ENCODE results near the gene NACC2. TPM values are rescaled to one million over a fixed set of nuclear protein-coding genes. Genes with fewer than 3 reads are reported as not detected.

The NACC2 gene
- total and polyA plus RNA-seq, 2 donors from 2014 or later = 7.1 to 30.9 TPM

DNA sequence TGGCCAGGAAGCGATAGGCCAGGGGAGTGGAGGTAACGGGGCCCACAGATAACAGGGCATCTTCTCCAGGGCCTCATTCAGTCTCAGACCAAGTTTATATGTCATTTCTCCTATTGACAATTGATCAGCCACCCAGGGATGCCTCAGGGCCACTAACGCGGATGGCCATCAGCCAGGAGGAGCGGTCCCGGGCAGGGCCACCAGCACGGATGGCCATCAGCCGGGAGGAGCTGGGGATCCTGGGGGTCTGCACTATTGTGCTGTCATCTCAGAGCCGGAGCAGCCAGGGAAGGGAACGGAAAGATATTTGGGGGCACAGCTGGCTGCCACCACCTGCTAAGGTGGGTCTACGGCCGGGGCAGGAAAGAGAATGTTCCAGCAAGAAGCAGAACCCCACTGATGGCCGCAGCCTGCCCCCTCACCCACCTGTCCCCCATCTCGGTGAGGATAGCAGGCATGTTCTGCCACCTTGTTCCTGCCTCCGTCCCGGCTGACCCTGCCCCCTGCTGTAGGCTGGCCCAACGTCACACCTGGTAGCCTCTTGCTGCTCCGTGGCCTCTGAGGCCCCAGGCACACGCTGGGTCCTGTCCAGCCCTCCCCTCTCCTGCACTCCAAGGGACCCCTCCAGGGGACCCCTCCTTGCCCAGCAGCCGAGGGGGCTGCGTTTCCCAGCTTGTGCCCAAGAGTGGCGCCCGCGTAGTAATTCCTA, 112.4 kb downstream of the NACC2 start:
- intact Hi-C loops (cut with DNase I) = no loop called here
- no peak for FAIRE-seq

DNA sequence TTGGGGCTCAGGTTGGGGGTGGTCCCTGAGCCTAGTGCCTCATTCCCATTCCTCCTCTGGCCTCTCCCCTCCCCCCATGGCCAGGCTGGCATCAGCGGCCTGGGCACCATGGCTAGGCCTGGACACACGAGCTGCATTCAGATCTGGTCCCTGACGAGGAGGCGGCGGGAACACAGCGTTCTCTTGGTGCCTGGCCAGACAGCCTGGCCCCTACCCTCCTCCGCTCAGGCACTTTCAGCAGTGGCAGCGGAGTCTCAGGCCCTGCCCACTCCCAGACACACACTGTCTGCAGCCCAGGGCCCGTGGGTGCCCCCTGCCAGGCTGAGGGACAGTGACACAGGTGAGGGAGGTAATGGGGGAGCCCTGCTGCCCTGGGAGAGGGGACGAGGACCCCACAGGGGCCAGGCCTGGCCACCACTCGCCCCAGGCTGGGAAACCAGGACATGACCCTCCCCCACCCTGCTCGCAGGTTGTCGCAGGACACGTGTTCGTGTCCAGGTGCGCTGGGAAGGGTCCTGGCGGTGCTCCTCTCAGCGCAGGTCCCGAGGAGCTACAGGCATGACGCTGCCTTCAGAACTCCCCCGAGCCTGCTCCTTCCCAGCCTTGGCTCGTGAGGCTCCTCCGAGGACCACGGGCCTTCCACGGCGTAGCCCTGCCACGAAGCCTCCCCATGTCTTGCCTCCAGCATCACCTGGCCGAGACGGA, 114.0 kb downstream of the NACC2 start:
- FAIRE-seq (no peak), DNase-seq (no peak)
- Histone ChIP-seq H3K27me3 (ENCODE audit: control insufficient read depth, insufficient read depth, low read length) (no peaks in the 10 kb centered on the region), H3K36me3 (ENCODE audit: control insufficient read depth in 2 of 3, insufficient read depth in 3 of 3, low read length in 3 of 3) (no peaks in the 10 kb centered on the region), H3K27ac (ENCODE audit: low read depth in 2 of 2, low read length in 2 of 2) (no peak overlapping the region), H3K9me3 (ENCODE audit: control insufficient read depth in 2 of 3, insufficient read depth in 1 of 3, low read length in 3 of 3) (no peaks in the 10 kb centered on the region), H3K4me3 (ENCODE audit: low read length in 3 of 3) (no peak overlapping the region), H3K4me1 (ENCODE audit: control insufficient read depth in 2 of 3, insufficient read depth in 2 of 3, low read depth in 1 of 3, low read length in 3 of 3) (no peaks in the 10 kb centered on the region), H3K9ac (ENCODE audit: low read length in 3 of 3) (no peak overlapping the region)
- intact Hi-C loops (cut with DNase I) = no loop called here
- TF ChIP-seq, protein P1, sequence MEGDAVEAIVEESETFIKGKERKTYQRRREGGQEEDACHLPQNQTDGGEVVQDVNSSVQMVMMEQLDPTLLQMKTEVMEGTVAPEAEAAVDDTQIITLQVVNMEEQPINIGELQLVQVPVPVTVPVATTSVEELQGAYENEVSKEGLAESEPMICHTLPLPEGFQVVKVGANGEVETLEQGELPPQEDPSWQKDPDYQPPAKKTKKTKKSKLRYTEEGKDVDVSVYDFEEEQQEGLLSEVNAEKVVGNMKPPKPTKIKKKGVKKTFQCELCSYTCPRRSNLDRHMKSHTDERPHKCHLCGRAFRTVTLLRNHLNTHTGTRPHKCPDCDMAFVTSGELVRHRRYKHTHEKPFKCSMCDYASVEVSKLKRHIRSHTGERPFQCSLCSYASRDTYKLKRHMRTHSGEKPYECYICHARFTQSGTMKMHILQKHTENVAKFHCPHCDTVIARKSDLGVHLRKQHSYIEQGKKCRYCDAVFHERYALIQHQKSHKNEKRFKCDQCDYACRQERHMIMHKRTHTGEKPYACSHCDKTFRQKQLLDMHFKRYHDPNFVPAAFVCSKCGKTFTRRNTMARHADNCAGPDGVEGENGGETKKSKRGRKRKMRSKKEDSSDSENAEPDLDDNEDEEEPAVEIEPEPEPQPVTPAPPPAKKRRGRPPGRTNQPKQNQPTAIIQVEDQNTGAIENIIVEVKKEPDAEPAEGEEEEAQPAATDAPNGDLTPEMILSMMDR (IDR thresholded peaks at IDR 0.05; ENCODE audit: borderline replicate concordance, extremely low read depth, insufficient read depth) = no peak

More for the DNA sequence above, 112.4 kb downstream of the NACC2 start:
- TF ChIP-seq, protein P1 (IDR thresholded peaks at IDR 0.05; ENCODE audit: borderline replicate concordance, extremely low read depth, insufficient read depth) = no peak
- Histone ChIP-seq H3K27me3 (ENCODE audit: control insufficient read depth, insufficient read depth, low read length) (no peaks in the 10 kb centered on the region), H3K36me3 (ENCODE audit: control insufficient read depth in 2 of 3, insufficient read depth in 3 of 3, low read length in 3 of 3) (no peaks in the 10 kb centered on the region), H3K9ac (ENCODE audit: low read length in 3 of 3) (no peak overlapping the region), H3K9me3 (ENCODE audit: control insufficient read depth in 2 of 3, insufficient read depth in 1 of 3, low read length in 3 of 3) (no peaks in the 10 kb centered on the region), H3K4me3 (ENCODE audit: low read length in 3 of 3) (no peak overlapping the region), H3K4me1 (ENCODE audit: control insufficient read depth in 2 of 3, insufficient read depth in 2 of 3, low read depth in 1 of 3, low read length in 3 of 3) (no peaks in the 10 kb centered on the region), H3K27ac (ENCODE audit: low read depth in 2 of 2, low read length in 2 of 2) (no peak overlapping the region)
- DNase-seq = no peak

DNA sequence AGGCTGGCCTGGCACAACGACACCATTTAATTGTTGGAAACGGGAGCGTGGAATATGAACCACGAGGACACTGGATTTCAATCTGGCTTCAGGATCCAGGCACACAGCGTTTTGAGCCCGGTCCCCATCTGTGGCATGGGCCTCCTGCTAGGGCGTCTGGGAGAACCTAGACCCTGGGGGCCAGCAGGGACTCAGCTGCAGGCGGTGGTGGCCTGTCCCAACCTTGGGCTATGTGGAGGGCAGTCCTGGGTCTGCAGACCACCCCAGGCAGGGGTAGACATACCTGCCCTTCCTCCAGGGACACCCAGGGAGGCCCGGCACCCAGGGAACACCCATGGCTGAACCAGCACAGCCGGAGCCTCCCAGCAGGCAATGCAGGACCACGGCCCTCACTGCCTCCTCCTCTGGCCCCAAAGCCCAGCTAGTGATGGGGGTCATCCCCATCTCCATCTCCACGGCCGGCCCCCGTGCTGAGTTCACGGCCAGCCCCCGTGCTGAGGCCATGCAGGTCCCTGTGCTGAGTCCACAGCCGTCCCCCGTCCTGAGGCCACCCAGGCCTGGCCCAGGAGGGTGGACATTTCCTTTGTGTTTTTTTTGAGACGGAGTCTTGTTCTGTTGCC, 115.4 kb downstream of the NACC2 start:
- Histone ChIP-seq H3K4me1 (ENCODE audit: control insufficient read depth in 2 of 3, insufficient read depth in 2 of 3, low read depth in 1 of 3, low read length in 3 of 3) (no peaks in the 10 kb centered on the region), H3K9me3 (ENCODE audit: control insufficient read depth in 2 of 3, insufficient read depth in 1 of 3, low read length in 3 of 3) (no peaks in the 10 kb centered on the region), H3K27me3 (ENCODE audit: control insufficient read depth, insufficient read depth, low read length) (no peaks in the 10 kb centered on the region), H3K36me3 (ENCODE audit: control insufficient read depth in 2 of 3, insufficient read depth in 3 of 3, low read length in 3 of 3) (no peaks in the 10 kb centered on the region), H3K9ac (ENCODE audit: low read length in 3 of 3) (no peak overlapping the region), H3K4me3 (ENCODE audit: low read length in 3 of 3) (no peak overlapping the region), H3K27ac (ENCODE audit: low read depth in 2 of 2, low read length in 2 of 2) (no peak overlapping the region)
- DNase-seq = no peak
- no peak for FAIRE-seq
- intact Hi-C loops (cut with DNase I) = no loop called here
- TF ChIP-seq, protein P1 (IDR thresholded peaks at IDR 0.05; ENCODE audit: borderline replicate concordance, extremely low read depth, insufficient read depth) = no peak

All from kidney (tissue), 14 donors.